A673 (cell line): Measurements from ENCODE around the gene GABBR1. TPM values are rescaled to one million over a fixed set of nuclear protein-coding genes. Genes with fewer than 3 reads are reported as not detected.

Source experiments
- BruUV-seq: library from RNA; stranded (reverse); fragments of 400-500 nt; replicated peaks from 2 replicates; lab custom pipeline; 2021; lab: Mats Ljungman, UMichigan
- CTCF ChIA-PET: fragments of 300-600 bp; sonication (Branson Sonifier 250); formaldehyde crosslinking; loops from one replicate; lab custom pipeline; 2022; ENCODE audit warnings: antibody characterized with exemption; lab: Charles Lee
- POLR2A ChIA-PET: fragments of 300-600 bp; sonication (Branson Sonifier 250); formaldehyde crosslinking; loops from one replicate; lab custom pipeline; 2022; ENCODE audit warnings: antibody characterized with exemption; ENCODE audit not compliant: low non-redundant PET; lab: Charles Lee
- DNase-seq: peaks from one replicate; pipeline ENCODE4 v3.0.0-alpha.2; 2015; ENCODE audit warnings: low spot score
- H3K27ac ChIP-seq: fragments of 200-600 bp; sonication (generic); 2 replicates; pipeline ENCODE4 v1.5.1; 2016; ENCODE audit warnings: mixed run types, low read depth, mild to moderate bottlenecking, mixed read lengths, antibody characterized with exemption, low read length; ENCODE audit not compliant: poor library complexity, severe bottlenecking
- H3K27me3 ChIP-seq: fragments of 200-600 bp; sonication (generic); replicated peaks from 2 replicates; pipeline ENCODE4 v1.6.1; 2017; ENCODE audit warnings: mixed run types, low read depth, mild to moderate bottlenecking, mixed read lengths, antibody characterized with exemption, low read length; ENCODE audit not compliant: insufficient read depth, poor library complexity
- H3K36me3 ChIP-seq: fragments of 200-600 bp; sonication (generic); 2 replicates; pipeline ENCODE4 v1.6.1; 2016; ENCODE audit warnings: mixed run types, mild to moderate bottlenecking, mixed read lengths, antibody characterized with exemption, low read length; ENCODE audit not compliant: insufficient read depth, poor library complexity, severe bottlenecking
- H3K4me1 ChIP-seq: fragments of 200-600 bp; sonication (generic); 2 replicates; pipeline ENCODE4 v1.6.1; 2017; ENCODE audit warnings: mixed run types, mild to moderate bottlenecking, mixed read lengths, antibody characterized with exemption, low read length; ENCODE audit not compliant: insufficient read depth, poor library complexity, severe bottlenecking
- H3K4me3 ChIP-seq: fragments of 200-600 bp; sonication (generic); 2 replicates; pipeline ENCODE4 v1.5.1; 2016; ENCODE audit warnings: low read depth, mixed run types, mild to moderate bottlenecking, mixed read lengths, low read length; ENCODE audit not compliant: poor library complexity, severe bottlenecking
- H3K9me3 ChIP-seq: fragments of 200-600 bp; sonication (generic); 2 replicates; pipeline ENCODE4 v1.6.1; 2016; ENCODE audit warnings: mixed run types, low read depth, mild to moderate bottlenecking, mixed read lengths, antibody characterized with exemption, low read length; ENCODE audit not compliant: poor library complexity, severe bottlenecking
- EZH2 ChIP-seq: fragments of 200-600 bp; sonication (generic); IDR thresholded peaks from 2 replicates; pipeline ENCODE4 v1.6.1; 2017; ENCODE audit warnings: borderline replicate concordance, low read depth, mild to moderate bottlenecking, mixed read lengths, antibody characterized with exemption, low read length; ENCODE audit not compliant: poor library complexity, severe bottlenecking
- intact Hi-C: fragments of 100-400 bp; cut with micrococcal nuclease; formaldehyde crosslinking; loops from one replicate; pipeline ENCODE4 v1.10.0; 2022; ENCODE audit not compliant: unreplicated experiment
- total RNA-seq: library from RNA; stranded (reverse); gene quantifications from 2 replicates; pipeline ENCODE4 v1.2.3, GENCODE V29; 2021
- TF ChIP-seq, protein P1 (sequence below): fragments of 300-800, 200-600 bp; sonication (generic); conservative IDR thresholded peaks from 2 replicates; pipeline ENCODE4 v1.5.1; 2017; ENCODE audit warnings: low read depth, mild to moderate bottlenecking, antibody characterized with exemption, low read length, moderate library complexity, mixed read lengths

The GABBR1 gene
- total RNA-seq, 1 experiment from 2014 or later: 81.3 TPM

- Histone ChIP-seq H3K27me3 (no peaks in the 10 kb centered on the region), H3K4me1 (peaks cover 41% of the 10 kb centered on the region), H3K4me3 (peak overlapping the region; percentile 90), H3K9me3 (no peaks in the 10 kb centered on the region), H3K36me3 (peaks cover 45% of the 10 kb centered on the region), H3K27ac (peak overlapping the region; percentile 67)
- CTCF ChIA-PET: interaction anchor here (1.0 kb wide), 1 partner anchor 29 kb away, joined by 3 read pairs; no protein-coding TSS in a partner anchor
- BruUV-seq: no TSS peak
- POLR2A ChIA-PET: interaction anchor here (0.6 kb wide), 1 partner anchor 30 kb away, joined by 4 read pairs; no protein-coding TSS in a partner anchor
- intact Hi-C loops: no loop called here
- DNase-seq: peak; percentile 88
- no peak for TF ChIP-seq EZH2
- TF ChIP-seq, protein P1, sequence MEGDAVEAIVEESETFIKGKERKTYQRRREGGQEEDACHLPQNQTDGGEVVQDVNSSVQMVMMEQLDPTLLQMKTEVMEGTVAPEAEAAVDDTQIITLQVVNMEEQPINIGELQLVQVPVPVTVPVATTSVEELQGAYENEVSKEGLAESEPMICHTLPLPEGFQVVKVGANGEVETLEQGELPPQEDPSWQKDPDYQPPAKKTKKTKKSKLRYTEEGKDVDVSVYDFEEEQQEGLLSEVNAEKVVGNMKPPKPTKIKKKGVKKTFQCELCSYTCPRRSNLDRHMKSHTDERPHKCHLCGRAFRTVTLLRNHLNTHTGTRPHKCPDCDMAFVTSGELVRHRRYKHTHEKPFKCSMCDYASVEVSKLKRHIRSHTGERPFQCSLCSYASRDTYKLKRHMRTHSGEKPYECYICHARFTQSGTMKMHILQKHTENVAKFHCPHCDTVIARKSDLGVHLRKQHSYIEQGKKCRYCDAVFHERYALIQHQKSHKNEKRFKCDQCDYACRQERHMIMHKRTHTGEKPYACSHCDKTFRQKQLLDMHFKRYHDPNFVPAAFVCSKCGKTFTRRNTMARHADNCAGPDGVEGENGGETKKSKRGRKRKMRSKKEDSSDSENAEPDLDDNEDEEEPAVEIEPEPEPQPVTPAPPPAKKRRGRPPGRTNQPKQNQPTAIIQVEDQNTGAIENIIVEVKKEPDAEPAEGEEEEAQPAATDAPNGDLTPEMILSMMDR: no peak
Observed at GRCh38 chr6:29624520-29624961, 8.4 kb downstream of the GABBR1 start.

GRCh38 chr6:29620630-29621029, 12.4 kb downstream of the GABBR1 start:
- CTCF ChIA-PET: no interaction called here
- TF ChIP-seq, protein P1: no peak
- TF ChIP-seq EZH2: no peak
- Histone ChIP-seq H3K4me1 (peaks cover 16% of the 10 kb centered on the region), H3K27me3 (no peaks in the 10 kb centered on the region), H3K27ac (no peak overlapping the region), H3K36me3 (peaks cover 66% of the 10 kb centered on the region), H3K9me3 (no peaks in the 10 kb centered on the region), H3K4me3 (no peak overlapping the region)
- POLR2A ChIA-PET: no interaction called here
- DNase-seq: no peak
- no TSS peak for BruUV-seq
- intact Hi-C loops: no loop called here

- Histone ChIP-seq H3K4me3 (no peak overlapping the region), H3K4me1 (peaks cover 6% of the 10 kb centered on the region), H3K9me3 (no peaks in the 10 kb centered on the region), H3K36me3 (peaks cover 73% of the 10 kb centered on the region), H3K27ac (no peak overlapping the region), H3K27me3 (no peaks in the 10 kb centered on the region)
- no peak for TF ChIP-seq EZH2
- TF ChIP-seq, protein P1: no peak
- ChIA-PET CTCF (no interaction called here), POLR2A (no interaction called here)
- intact Hi-C loops: no loop called here
- BruUV-seq: no TSS peak
- no peak for DNase-seq
Observed at GRCh38 chr6:29619578-29620160, 13.3 kb downstream of the GABBR1 start.
